Ishikawa (cell line): Measurements from ENCODE around the gene ANKRD6.
A peak's percentile ranks its signal among the peaks of the same experiment; 100 is the strongest.

Source experiments
- CEBPB ChIP-seq: IDR thresholded peaks from 2 replicates; pipeline ENCODE4 v1.6.1; 2012
- EGR1 ChIP-seq: IDR thresholded peaks from 2 replicates; pipeline ENCODE4 v1.6.1; 2012
- EP300 ChIP-seq: IDR thresholded peaks from 2 replicates; pipeline ENCODE4 v1.6.1; 2012; ENCODE audit warnings: borderline replicate concordance
- MAX ChIP-seq: IDR thresholded peaks from 2 replicates; pipeline ENCODE4 v1.6.1; 2012
- NFIC ChIP-seq: IDR thresholded peaks from 2 replicates; pipeline ENCODE4 v1.6.1; 2012
- RAD21 ChIP-seq: IDR thresholded peaks from 2 replicates; pipeline ENCODE4 v1.6.1; 2012; ENCODE audit warnings: low read depth
- REST ChIP-seq: IDR thresholded peaks from 2 replicates; pipeline ENCODE4 v1.6.1; 2012; ENCODE audit warnings: low read depth, mild to moderate bottlenecking
- TAF1 ChIP-seq: IDR thresholded peaks from 2 replicates; pipeline ENCODE4 v1.6.1; 2012; ENCODE audit warnings: low read depth, mild to moderate bottlenecking
- TEAD4 ChIP-seq: IDR thresholded peaks from 2 replicates; pipeline ENCODE4 v1.6.1; 2012
- USF1 ChIP-seq: IDR thresholded peaks from 2 replicates; pipeline ENCODE4 v1.6.1; 2012
- YY1 ChIP-seq: IDR thresholded peaks from 2 replicates; pipeline ENCODE4 v1.6.1; 2012; ENCODE audit warnings: low read depth
- ZBTB7A ChIP-seq: IDR thresholded peaks from 2 replicates; pipeline ENCODE4 v1.6.1; 2012; ENCODE audit warnings: low read depth

GRCh38 chr6:89438248-89438647, 5.3 kb downstream of the ANKRD6 start:
- TF ChIP-seq EP300: no peak
- no peak for TF ChIP-seq MAX
- TF ChIP-seq NFIC: no peak
- no peak for TF ChIP-seq REST
- no peak for TF ChIP-seq RAD21
- no peak for TF ChIP-seq ZBTB7A
- no peak for TF ChIP-seq EGR1
- no peak for TF ChIP-seq TEAD4
- TF ChIP-seq TAF1: no peak
- peak; percentile 68 for TF ChIP-seq USF1
- no peak for TF ChIP-seq CEBPB
- no peak for TF ChIP-seq YY1
